H9 (cell line): ENCODE measurements around the gene DCAF4. TPM values are rescaled to one million over a fixed set of nuclear protein-coding genes. Genes with fewer than 3 reads are reported as not detected.

Experiments used
- DNase-seq: peaks from one replicate; pipeline ENCODE4 v3.0.0-alpha.2; 2017
- H2AFZ ChIP-seq: one replicate; pipeline ENCODE4 v1.6.1; 2013; ENCODE audit warnings: mild to moderate bottlenecking, low read length, control low read depth, moderate library complexity
- H2AK5ac ChIP-seq: 2 replicates; pipeline ENCODE4 v1.6.1; 2013; ENCODE audit warnings: low read length, control low read depth, mixed read lengths; ENCODE audit not compliant: insufficient read length
- H2BK120ac ChIP-seq: one replicate; pipeline ENCODE4 v1.6.1; 2013; ENCODE audit warnings: low read depth, mild to moderate bottlenecking, low read length, control low read depth, inconsistent platforms; ENCODE audit not compliant: poor library complexity, severe bottlenecking
- H2BK12ac ChIP-seq: 2 replicates; pipeline ENCODE4 v1.6.1; 2013; ENCODE audit warnings: low read length, control low read depth, mixed read lengths, low read depth; ENCODE audit not compliant: insufficient read length
- H2BK15ac ChIP-seq: 2 replicates; pipeline ENCODE4 v1.6.1; 2013; ENCODE audit warnings: low read depth, low read length, control low read depth
- H2BK20ac ChIP-seq: one replicate; pipeline ENCODE4 v1.6.1; 2013; ENCODE audit warnings: low read depth, mild to moderate bottlenecking, low read length, control low read depth, inconsistent platforms; ENCODE audit not compliant: poor library complexity, severe bottlenecking
- H2BK5ac ChIP-seq: 2 replicates; pipeline ENCODE4 v1.6.1; 2013; ENCODE audit warnings: low read length, control low read depth, mixed read lengths; ENCODE audit not compliant: insufficient read length
- H3K14ac ChIP-seq: 2 replicates; pipeline ENCODE4 v1.6.1; 2013; ENCODE audit warnings: low read length, control low read depth; ENCODE audit not compliant: insufficient read depth
- H3K18ac ChIP-seq: 2 replicates; pipeline ENCODE4 v1.6.1; 2013; ENCODE audit warnings: low read depth, mild to moderate bottlenecking, mixed read lengths, low read length, control low read depth; ENCODE audit not compliant: insufficient read length
- H3K23ac ChIP-seq: 2 replicates; pipeline ENCODE4 v1.6.1; 2013; ENCODE audit warnings: low read length, control low read depth, mixed read lengths, low read depth; ENCODE audit not compliant: insufficient read length
- H3K23me2 ChIP-seq: 2 replicates; pipeline ENCODE4 v1.6.1; 2013; ENCODE audit warnings: low read depth, mild to moderate bottlenecking, mixed read lengths, low read length, control low read depth; ENCODE audit not compliant: insufficient read length, poor library complexity, severe bottlenecking
- H3K27ac ChIP-seq: 2 replicates; pipeline ENCODE4 v1.5.1; 2013; ENCODE audit warnings: low read length, control low read depth, mixed read lengths, low read depth; ENCODE audit not compliant: insufficient read length
- H3K27me3 ChIP-seq: 2 replicates; pipeline ENCODE4 v1.6.1; 2013; ENCODE audit warnings: low read length, control low read depth, inconsistent platforms; ENCODE audit not compliant: insufficient read depth
- H3K4ac ChIP-seq: 2 replicates; pipeline ENCODE4 v1.6.1; 2013; ENCODE audit warnings: low read depth, mild to moderate bottlenecking, control low read depth, inconsistent platforms, low read length, moderate library complexity
- H3K4me1 ChIP-seq: 2 replicates; pipeline ENCODE4 v1.6.1; 2013; ENCODE audit warnings: low read length, control low read depth, inconsistent platforms; ENCODE audit not compliant: insufficient read depth
- H3K4me2 ChIP-seq: 2 replicates; pipeline ENCODE4 v1.6.1; 2013; ENCODE audit warnings: low read length, control low read depth, mixed read lengths; ENCODE audit not compliant: insufficient read length, insufficient read depth
- H3K56ac ChIP-seq: 2 replicates; pipeline ENCODE4 v1.6.1; 2013; ENCODE audit warnings: low read depth, mild to moderate bottlenecking, mixed read lengths, low read length, control low read depth; ENCODE audit not compliant: insufficient read length
- H3K79me1 ChIP-seq: 2 replicates; pipeline ENCODE4 v1.6.1; 2013; ENCODE audit warnings: low read depth, mild to moderate bottlenecking, moderate library complexity, low read length, control low read depth, inconsistent platforms; ENCODE audit not compliant: insufficient read depth, poor library complexity, severe bottlenecking
- H3K79me2 ChIP-seq: 2 replicates; pipeline ENCODE4 v1.6.1; 2013; ENCODE audit warnings: low read length, control low read depth, inconsistent platforms; ENCODE audit not compliant: insufficient read depth
- H3K9ac ChIP-seq: 2 replicates; pipeline ENCODE4 v1.6.1; 2013; ENCODE audit warnings: low read length, control low read depth, mixed read lengths; ENCODE audit not compliant: insufficient read length; ENCODE audit errors: extremely low read depth
- H3K9me3 ChIP-seq: one replicate; pipeline ENCODE4 v1.6.1; 2013; ENCODE audit warnings: low read depth, low read length, inconsistent platforms; ENCODE audit not compliant: control insufficient read depth
- H3T11ph ChIP-seq: one replicate; pipeline ENCODE4 v1.6.1; 2013; ENCODE audit warnings: mild to moderate bottlenecking, low read length, control low read depth, inconsistent platforms
- H4K20me1 ChIP-seq: one replicate; pipeline ENCODE4 v1.6.1; 2013; ENCODE audit not compliant: control insufficient read depth, insufficient read length, insufficient read depth
- H4K5ac ChIP-seq: 2 replicates; pipeline ENCODE4 v1.6.1; 2013; ENCODE audit warnings: low read depth, mild to moderate bottlenecking, mixed read lengths, low read length, control low read depth; ENCODE audit not compliant: insufficient read length
- H4K8ac ChIP-seq: replicated peaks from 2 replicates; pipeline ENCODE4 v1.6.1; 2013; ENCODE audit warnings: low read length, control low read depth, mixed read lengths, low read depth; ENCODE audit not compliant: insufficient read length
- H4K91ac ChIP-seq: 2 replicates; pipeline ENCODE4 v1.6.1; 2013; ENCODE audit warnings: low read depth, mild to moderate bottlenecking, moderate library complexity, mixed read lengths, low read length, control low read depth; ENCODE audit not compliant: insufficient read length
- H3K27ac Mint-ChIP-seq, 3 experiments: 2 replicates in 2 of 3; 3 replicates in 1 of 3; pipeline ENCODE4 v1.8.0; 2020 to 2021; ENCODE audit warnings: mixed read lengths in 3 of 3, mild to moderate bottlenecking in 1 of 3, moderate library complexity in 1 of 3
- H3K27me3 Mint-ChIP-seq: 2 replicates; pipeline ENCODE4 v1.8.0; 2021; ENCODE audit warnings: low read depth, mild to moderate bottlenecking, moderate library complexity, mixed read lengths
- H3K36me3 Mint-ChIP-seq, 3 experiments: 2 replicates in 2 of 3; 3 replicates in 1 of 3; pipeline ENCODE4 v1.8.0; 2020 to 2021; ENCODE audit warnings: low read depth in 3 of 3, mixed read lengths in 3 of 3; ENCODE audit not compliant: insufficient read depth in 1 of 3
- H3K4me1 Mint-ChIP-seq, 2 experiments: 2 replicates each; pipeline ENCODE4 v1.8.0; 2020; ENCODE audit warnings: mixed read lengths in 2 of 2
- H3K4me3 Mint-ChIP-seq, 2 experiments: 2 replicates in 1 of 2; 3 replicates in 1 of 2; pipeline ENCODE4 v1.8.0; 2020 to 2021; ENCODE audit warnings: mild to moderate bottlenecking in 2 of 2, mixed read lengths in 2 of 2, moderate library complexity in 1 of 2
- H3K9me3 Mint-ChIP-seq, 2 experiments: 2 replicates in 1 of 2; 3 replicates in 1 of 2; pipeline ENCODE4 v1.8.0; 2020; ENCODE audit warnings: mild to moderate bottlenecking in 2 of 2, mixed read lengths in 2 of 2, moderate library complexity in 1 of 2
- CTCF ChIP-seq: fragments of 200-600 bp; sonication (generic); conservative IDR thresholded peaks from 3 replicates; pipeline ENCODE4 v1.8.0; 2021; ENCODE audit warnings: antibody characterized with exemption, mild to moderate bottlenecking
- WGBS: extraction: QIAGEN DNeasy Blood & Tissue Kit; methylation state at CpG from one replicate; pipeline ENCODE4 v1.1.7; 2013; ENCODE audit warnings: missing lambda C conversion rate, low lambda C conversion rate, mixed read lengths; ENCODE audit not compliant: insufficient read length; ENCODE audit errors: extremely low coverage; 5-methylcytosine and 5-hydroxymethylcytosine counted together
- total RNA-seq: library from RNA; stranded (reverse); gene quantifications from 2 replicates; pipeline ENCODE4 v1.2.1, GENCODE V29; 2021

Gene DCAF4
- total RNA-seq, 1 experiment from 2014 or later = 32.0 TPM

GRCh38 chr14:72943876-72944430 is 17.7 kb downstream of the DCAF4 start:
- H3K79me2 ChIP-seq = no peaks in the 10 kb centered on the region
- no peaks in the 10 kb centered on the region for H3K27me3 ChIP-seq
- H3K4me1 ChIP-seq = no peaks in the 10 kb centered on the region
- Mint-ChIP-seq H3K27ac (peak overlapping the region in 2 of 3 experiments; percentile 55 to 56; a peak in 3 of 7 replicates), H3K9me3 (no peaks in the 10 kb centered on the region), H3K27me3 (no peaks in the 10 kb centered on the region), H3K36me3 (peaks cover 4 to 66% (median 31%) of the 10 kb centered on the region in 3 experiments; a peak in 6 of 7 replicates), H3K4me1 (no peaks in the 10 kb centered on the region), H3K4me3 (no peak overlapping the region)
- TF ChIP-seq CTCF = no peak
- H4K8ac ChIP-seq = no peak overlapping the region
- H2BK12ac ChIP-seq = no peak overlapping the region
- no peak overlapping the region for H3T11ph ChIP-seq
- H2AK5ac ChIP-seq = no peak overlapping the region
- no peak overlapping the region for H3K14ac ChIP-seq
- H3K18ac ChIP-seq = no peak overlapping the region
- H2BK120ac ChIP-seq = no peak overlapping the region
- H2BK5ac ChIP-seq = no peak overlapping the region
- no peak for DNase-seq
- H3K27ac ChIP-seq = no peak overlapping the region
- H3K9me3 ChIP-seq = no peaks in the 10 kb centered on the region
- H3K4ac ChIP-seq = no peak overlapping the region
- H3K79me1 ChIP-seq = no peaks in the 10 kb centered on the region
- H4K20me1 ChIP-seq = no peaks in the 10 kb centered on the region
- no peak overlapping the region for H3K56ac ChIP-seq
- H3K9ac ChIP-seq = no peak overlapping the region
- no peaks in the 10 kb centered on the region for H3K23me2 ChIP-seq
- no peak overlapping the region for H4K91ac ChIP-seq
- H3K23ac ChIP-seq = no peak overlapping the region
- no peak overlapping the region for H3K4me2 ChIP-seq
- no peak overlapping the region for H2BK15ac ChIP-seq
- no peak overlapping the region for H4K5ac ChIP-seq
- WGBS = no CpG with 5 or more reads among the region's 13 CpGs
- H2AFZ ChIP-seq = no peak overlapping the region
- no peak overlapping the region for H2BK20ac ChIP-seq
